Cerebellar cortex (tissue), 1 donor: Measurements from ENCODE around the gene BRI3.
A peak's percentile ranks its signal among the peaks of the same experiment; 100 is the strongest.

Source experiments
- DNase-seq: peaks from one replicate; pipeline ENCODE4 v3.0.0-alpha.2; 2015; ENCODE audit warnings: low spot score

Gene BRI3

DNA sequence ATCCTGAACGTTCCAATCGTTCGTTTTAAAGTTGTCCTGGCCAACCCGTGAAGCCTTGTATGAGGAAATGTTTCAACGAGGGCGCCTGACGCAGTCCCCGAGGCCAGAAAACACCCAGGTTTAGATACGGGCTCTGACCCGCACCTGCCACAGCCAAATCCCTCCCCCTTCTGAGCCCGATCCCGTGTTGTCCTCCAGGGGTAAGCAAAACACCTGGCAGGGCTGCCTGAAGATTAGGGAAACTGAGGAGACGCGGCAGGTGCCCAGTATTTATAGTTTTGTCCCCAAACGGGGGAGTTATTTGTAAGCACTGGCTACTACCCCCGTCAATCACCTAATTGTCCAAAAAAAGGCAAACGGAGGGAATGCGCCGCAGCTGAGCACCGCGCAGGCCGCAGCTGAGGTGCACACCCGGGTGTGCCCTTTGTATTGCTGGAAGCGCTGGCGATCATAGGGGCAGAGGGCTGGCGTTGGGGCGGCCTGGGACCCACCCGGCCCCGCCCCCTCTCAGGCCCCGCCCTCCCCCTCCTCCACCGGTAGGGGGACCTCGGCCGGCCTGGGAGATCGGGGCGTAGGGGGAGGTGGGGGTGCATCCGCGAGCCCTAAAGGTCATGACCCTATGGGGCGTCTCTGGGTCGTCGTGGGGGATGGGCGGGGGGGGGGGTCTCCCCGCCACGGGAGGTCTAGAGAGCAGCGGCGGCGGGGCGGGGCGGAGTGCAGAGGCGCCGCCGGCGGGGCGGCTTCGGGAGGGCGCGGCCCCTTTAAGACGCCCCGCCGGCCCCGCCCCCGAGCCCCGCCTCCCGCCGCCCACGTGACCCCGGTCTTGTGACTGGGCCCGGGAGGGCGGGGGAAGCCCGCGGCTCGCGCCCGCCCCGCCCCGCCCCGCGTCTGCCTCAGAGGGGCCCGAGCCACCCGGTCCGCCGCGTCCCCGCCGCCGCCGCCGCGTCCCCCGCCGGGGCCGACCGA is at the start of gene BRI3:
TSS of gene BRI3 (plus strand) at position 896 of the 966 bp plus-strand sequence. CDS start 110 bp downstream, outside the sequence.
- DNase-seq, result peak; percentile 87

- DNase-seq, result no peak
These were observed 49.3 kb upstream of the BRI3 start for GRCh38 chr7:98232263-98232585.

- no peak for DNase-seq
These were observed 48.7 kb upstream of the BRI3 start for GRCh38 chr7:98232799-98233198.

- DNase-seq, result no peak
These were observed 48.0 kb upstream of the BRI3 start for GRCh38 chr7:98233219-98234070.

DNA sequence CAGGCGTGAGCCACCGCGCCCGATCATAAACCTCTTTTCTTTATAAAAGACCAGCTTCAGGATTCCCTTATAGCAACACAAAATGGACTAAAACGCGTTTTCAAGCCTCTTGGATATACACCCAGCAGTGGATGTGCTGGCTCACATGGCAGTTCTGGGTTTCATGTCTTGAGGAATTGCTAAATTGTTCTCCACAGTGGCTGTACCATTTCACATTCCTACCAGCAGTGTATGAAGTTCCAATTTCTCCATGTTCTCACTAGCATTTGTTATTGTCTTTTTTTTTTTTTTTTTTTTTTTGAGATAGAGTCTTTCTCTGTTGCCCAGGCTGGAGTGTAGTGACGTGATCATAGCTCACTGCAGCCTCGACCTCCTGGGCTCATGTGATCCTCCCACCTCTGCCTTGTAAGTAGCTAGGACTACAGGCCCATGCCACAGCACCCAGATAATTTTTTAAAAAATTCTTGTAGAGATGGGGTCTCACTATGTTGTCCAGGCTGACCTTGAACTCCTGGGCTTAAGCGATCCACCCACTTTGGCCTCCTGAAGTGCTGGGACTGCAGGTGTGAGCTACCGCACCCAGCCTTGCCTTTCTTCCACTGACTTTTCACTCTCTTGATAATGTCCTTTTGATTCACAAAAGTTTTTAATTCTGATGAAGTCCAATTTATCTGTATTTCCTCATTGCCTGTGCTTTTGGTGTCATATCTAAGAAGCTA is 46.9 kb upstream of the BRI3 start:
- no peak for DNase-seq

DNA sequence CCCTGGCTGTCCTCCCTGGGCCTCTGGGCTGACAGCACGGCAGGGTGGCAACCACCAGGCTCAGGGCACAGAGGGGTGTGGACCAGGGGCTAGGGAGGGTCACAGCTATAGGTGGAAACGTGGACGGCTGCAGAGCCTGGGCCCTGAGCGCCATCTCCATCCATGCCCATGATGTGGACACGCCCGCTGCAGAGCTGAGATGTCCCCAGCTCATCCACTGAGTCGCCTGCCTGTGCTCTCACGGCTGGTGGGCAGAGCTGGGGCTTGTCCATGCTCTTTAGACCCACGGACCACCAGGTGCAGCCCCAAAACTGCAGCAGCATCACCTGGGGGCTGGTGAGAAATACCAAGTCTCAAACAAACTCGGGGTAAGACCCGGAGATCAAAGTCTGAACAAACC is 45.6 kb upstream of the BRI3 start:
- DNase-seq, result no peak

GRCh38 chr7:98236355-98237185 is 44.9 kb upstream of the BRI3 start:
- DNase-seq, result no peak

GRCh38 chr7:98238076-98238475 is 43.4 kb upstream of the BRI3 start:
- DNase-seq, result no peak

- no peak for DNase-seq
These were observed 42.5 kb upstream of the BRI3 start for GRCh38 chr7:98238976-98239375.

DNA sequence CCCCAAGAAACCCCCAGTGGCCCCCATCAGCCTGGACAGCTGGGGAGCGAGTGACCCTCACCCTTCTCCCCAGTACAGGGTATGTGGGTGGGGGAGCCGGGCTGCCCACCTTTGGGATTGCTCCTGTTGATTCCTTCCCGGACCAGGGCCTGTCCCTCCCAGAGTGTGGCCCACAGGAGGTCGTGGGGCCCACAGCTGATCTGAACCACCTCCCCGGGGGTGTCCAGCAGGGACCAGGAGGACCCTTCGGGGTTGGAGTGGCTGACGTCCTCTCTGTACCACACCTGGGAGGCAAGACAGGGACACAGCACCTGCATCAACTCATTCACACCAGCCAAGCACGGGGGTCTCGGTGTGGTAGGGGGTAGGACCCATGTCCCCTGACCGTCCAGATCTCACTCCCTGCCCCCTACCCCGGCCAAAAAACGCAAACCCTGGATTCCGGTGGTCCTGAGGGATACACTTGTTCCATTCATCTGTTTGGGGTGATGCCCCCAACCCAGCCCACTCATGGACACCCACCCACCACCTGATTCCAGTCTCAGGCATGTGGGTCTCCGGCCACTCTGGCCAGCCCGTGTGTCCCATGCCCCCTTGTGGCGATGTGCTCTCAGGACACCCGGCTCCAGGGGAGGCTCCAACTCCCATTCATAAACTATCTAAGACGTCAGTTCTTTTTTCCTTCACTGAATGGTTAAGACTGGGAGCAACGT is 40.4 kb upstream of the BRI3 start:
- peak; percentile 30 for DNase-seq

DNA sequence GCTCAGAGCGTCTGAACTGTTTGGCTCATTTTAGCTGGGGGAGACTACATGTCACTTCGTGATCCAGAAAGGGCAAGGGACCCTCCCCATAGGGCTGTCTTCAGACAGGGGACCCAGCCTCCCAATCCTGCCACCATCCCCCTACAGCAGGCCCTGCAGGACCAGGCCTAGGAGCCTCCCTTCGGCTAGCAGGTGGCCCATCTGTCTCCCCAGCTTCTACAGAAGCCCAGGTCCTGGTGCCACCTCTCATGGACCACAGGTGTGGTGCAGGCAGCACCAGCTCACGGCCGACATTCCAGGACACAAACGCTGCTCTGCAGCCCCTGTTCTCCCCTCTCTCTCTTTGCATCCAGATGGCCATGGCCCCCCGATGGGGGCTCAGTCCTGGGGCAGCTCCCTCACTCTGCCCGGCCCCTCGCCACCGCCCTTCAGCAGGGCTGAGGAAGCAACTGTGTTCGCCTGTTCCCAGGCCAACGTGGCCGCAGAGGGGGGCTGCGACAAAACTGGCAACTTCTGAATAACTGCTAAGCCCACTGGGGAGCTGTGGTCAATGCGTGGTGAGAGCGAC is 39.7 kb upstream of the BRI3 start:
- DNase-seq, result no peak

- no peak for DNase-seq
These were observed 39.1 kb upstream of the BRI3 start for GRCh38 chr7:98242342-98242741.

DNA sequence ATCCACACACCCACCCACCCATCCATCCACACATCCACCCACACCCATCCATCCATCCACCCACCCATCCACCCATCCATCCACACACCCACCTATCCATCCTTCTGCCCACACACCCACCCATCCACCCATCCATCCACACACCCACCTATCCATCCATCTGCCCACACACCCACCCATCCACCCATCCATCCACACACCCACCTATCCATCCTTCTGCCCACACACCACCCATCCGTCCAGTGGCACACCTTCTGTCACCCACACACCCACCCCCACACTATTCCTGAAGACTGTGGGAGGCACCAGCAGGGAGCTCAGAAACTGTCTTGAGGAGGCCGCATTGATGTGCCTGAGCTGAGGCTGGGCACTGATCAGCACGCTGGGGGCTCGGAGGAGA is 38.6 kb upstream of the BRI3 start:
- DNase-seq, result no peak

- DNase-seq, result no peak
These were observed 36.6 kb upstream of the BRI3 start for GRCh38 chr7:98244871-98245270.

- DNase-seq, result no peak
These were observed 33.3 kb upstream of the BRI3 start for GRCh38 chr7:98248156-98248555.

- no peak for DNase-seq
These were observed 32.4 kb upstream of the BRI3 start for GRCh38 chr7:98249106-98249505.

DNA sequence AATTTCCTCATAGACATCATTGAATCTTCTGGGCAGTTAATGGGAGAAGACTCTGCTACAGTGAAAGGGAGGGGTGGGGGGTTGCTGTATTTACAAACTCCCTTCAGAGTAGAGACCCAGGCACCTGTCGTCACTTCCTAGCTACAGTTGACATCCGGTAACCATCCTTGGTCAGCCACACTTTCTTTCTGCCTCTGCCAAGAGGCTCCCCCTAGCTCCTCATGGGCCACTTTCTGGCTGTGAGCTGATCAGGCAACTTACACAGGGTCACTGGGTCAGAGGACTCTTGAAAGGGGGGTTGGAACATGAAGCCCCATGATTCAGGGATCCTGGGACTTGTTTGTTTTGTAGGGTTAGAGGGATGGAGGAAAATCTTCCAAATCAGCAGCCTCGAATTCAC is 30.7 kb upstream of the BRI3 start:
- DNase-seq, result peak; percentile 14

- DNase-seq, result no peak
These were observed 30.3 kb upstream of the BRI3 start for GRCh38 chr7:98251231-98251600.

- DNase-seq, result peak; percentile 91
These were observed 29.7 kb upstream of the BRI3 start, which contains the start of gene TECPR1 for GRCh38 chr7:98251601-98252424. TECPR1 (minus strand) TSS chr7:98252232; CDS start chr7:98246146, 6,086 bp downstream.
